A549 (cell line): ENCODE data around the gene DSCAM. TPM values are rescaled to one million over a fixed set of nuclear protein-coding genes. Genes with fewer than 3 reads are reported as not detected.

Experiments used
- ATAC-seq, 2 experiments: fragments of 200-7000 bp in 1 of 2; fragments of >200 bp in 1 of 2; cut with Nextera tagmentation in 1 of 2; cut with Tn5 transposase in 1 of 2; 3 replicates each; pipeline versions ENCODE4 v1.8.0 to v1.9.1; 2018 to 2020; ENCODE audit warnings: mild to moderate bottlenecking in 1 of 2, moderate library complexity in 1 of 2
- CTCF ChIA-PET: fragments of 300-600 bp; sonication (Branson Sonifier 250); formaldehyde crosslinking; extraction: SDS; loops from one replicate; lab custom pipeline; 2021; ENCODE audit warnings: antibody characterized with exemption, inconsistent platforms; lab: Yijun Ruan, JAX
- POLR2A ChIA-PET: fragments of 350-600 bp; formaldehyde crosslinking; extraction: SDS; loops from one replicate; lab custom pipeline; 2021; ENCODE audit warnings: antibody characterized with exemption, inconsistent platforms; lab: Yijun Ruan, JAX
- DNase-seq, 2 experiments: peaks; one replicate each; pipeline versions ENCODE4 v3.0.0 to v3.0.0-alpha.2; 2011 to 2016; ENCODE audit warnings: low read depth in 1 of 2, low spot score in 1 of 2
- FAIRE-seq: peaks from 2 replicates; lab custom pipeline; 2011; peaks lifted over from hg19 to GRCh38; lab: Jason Lieb, UNC
- H3K27ac ChIP-seq, 2 experiments: fragments of >200 bp; sonication (Bioruptor Twin); formaldehyde crosslinking; 3 replicates each; pipeline ENCODE4 v1.5.1; 2016 to 2017
- H3K4me1 ChIP-seq: fragments of >200 bp; sonication (Bioruptor Twin); formaldehyde crosslinking; 3 replicates; pipeline ENCODE4 v1.6.1; 2016
- H3K4me2 ChIP-seq: fragments of >200 bp; sonication (Bioruptor Twin); formaldehyde crosslinking; 3 replicates; pipeline ENCODE4 v1.6.1; 2016
- H3K4me3 ChIP-seq: fragments of >200 bp; sonication (Bioruptor Twin); formaldehyde crosslinking; 3 replicates; pipeline ENCODE4 v1.5.1; 2016
- H3K9me3 ChIP-seq: fragments of >200 bp; sonication (Bioruptor Twin); formaldehyde crosslinking; 3 replicates; pipeline ENCODE4 v1.6.1; 2016
- ATOH8 ChIP-seq: fragments of 250-450 bp; sonication (Bioruptor Pico); IDR thresholded peaks from 2 replicates; pipeline ENCODE4 v1.5.0; 2020; ENCODE audit warnings: low read depth, mild to moderate bottlenecking, moderate library complexity
- BCL3 ChIP-seq: fragments of >200 bp; sonication (Bioruptor Twin); formaldehyde crosslinking; IDR thresholded peaks from 3 replicates; pipeline ENCODE4 v1.6.1; 2016
- BHLHE40 ChIP-seq: IDR thresholded peaks from 2 replicates; pipeline ENCODE4 v1.6.1; 2012; ENCODE audit warnings: low read depth, low read length, inconsistent platforms
- CEBPB ChIP-seq, 2 experiments: fragments of >200 bp in 1 of 2; sonication (Bioruptor Twin) in 1 of 2; formaldehyde crosslinking in 1 of 2; IDR thresholded peaks; 2 replicates each; pipeline ENCODE4 v1.6.1; 2012 to 2016
- ELK1 ChIP-seq: fragments of 150-350 bp; IDR thresholded peaks from 2 replicates; pipeline ENCODE4 v1.6.1; 2014; ENCODE audit warnings: low read depth, mild to moderate bottlenecking, low read length
- FOXS1 ChIP-seq: fragments of 250-450 bp; sonication (Bioruptor Pico); IDR thresholded peaks from 2 replicates; pipeline ENCODE4 v1.5.0; 2020; ENCODE audit warnings: mild to moderate bottlenecking, moderate library complexity
- GATA3 ChIP-seq: IDR thresholded peaks from 2 replicates; pipeline ENCODE4 v1.6.1; 2012; ENCODE audit warnings: borderline replicate concordance
- JUN ChIP-seq, 2 experiments: fragments of >200 bp; sonication (Bioruptor Twin); formaldehyde crosslinking; IDR thresholded peaks; 2 replicates in 1 of 2; 3 replicates in 1 of 2; pipeline ENCODE4 v1.6.1; 2016 to 2017
- POLR2A ChIP-seq: IDR thresholded peaks from 2 replicates; pipeline ENCODE4 v1.6.1; 2012; ENCODE audit warnings: mild to moderate bottlenecking, low read length
- RAD21 ChIP-seq, 2 experiments: fragments of >200 bp in 1 of 2; sonication (Bioruptor Twin) in 1 of 2; formaldehyde crosslinking in 1 of 2; IDR thresholded peaks in 1 of 2; conservative IDR thresholded peaks in 1 of 2; 2 replicates in 1 of 2; 3 replicates in 1 of 2; pipeline ENCODE4 v1.6.1; 2012 to 2018; ENCODE audit warnings: inconsistent platforms in 1 of 2
- RNF2 ChIP-seq: fragments of 200-600 bp; sonication (generic); IDR thresholded peaks from 2 replicates; pipeline ENCODE4 v1.6.1; 2016; ENCODE audit warnings: low read depth, mild to moderate bottlenecking, antibody characterized with exemption, moderate library complexity, borderline replicate concordance
- SREBF2 ChIP-seq: fragments of 450-650 bp; IDR thresholded peaks from 2 replicates; pipeline ENCODE4 v1.6.1; 2014; ENCODE audit warnings: mild to moderate bottlenecking, moderate library complexity
- USF2 ChIP-seq: fragments of 450-650 bp; IDR thresholded peaks from 2 replicates; pipeline ENCODE4 v1.6.1; 2014; ENCODE audit warnings: antibody characterized with exemption
- ZFP36 ChIP-seq: fragments of 450-650 bp; IDR thresholded peaks from 2 replicates; pipeline ENCODE4 v1.6.1; 2014; ENCODE audit warnings: borderline replicate concordance; ENCODE audit not compliant: partially characterized antibody
- ZNF302 ChIP-seq: fragments of 250-450 bp; sonication (Bioruptor Pico); IDR thresholded peaks from 2 replicates; pipeline ENCODE4 v1.9.0; 2021; ENCODE audit warnings: inconsistent platforms, mild to moderate bottlenecking, moderate library complexity
- WGBS: methylation state at CpG from one replicate; pipeline ENCODE4 v1.1.6; 2017; ENCODE audit errors: missing lambda C conversion rate; 5-methylcytosine and 5-hydroxymethylcytosine counted together
- polyA plus RNA-seq, 4 experiments: library from polyadenylated mRNA; depleted of rRNA in 3 of 4; stranded (reverse); fragments of >200 nt; fragmentation: RNase III in 1 of 4; extraction: RNeasy Plus Mini Kit Qiagen cat#74134 plus additional on column Dnase treatment in 1 of 4; gene quantifications; 2 replicates in 3 of 4; 3 replicates in 1 of 4; pipeline ENCODE4 v1.2.3, GENCODE V29; 2011 to 2017
- TF ChIP-seq, protein P1 (sequence below): fragments of 250-450 bp; sonication (Bioruptor Pico); IDR thresholded peaks from 2 replicates; pipeline ENCODE4 v1.5.0; 2021; ENCODE audit warnings: mild to moderate bottlenecking, moderate library complexity, borderline replicate concordance
- TF ChIP-seq, protein P2 (sequence below): IDR thresholded peaks from 2 replicates; pipeline ENCODE4 v1.6.1; 2012

DSCAM gene
- polyA plus RNA-seq, 2 of the 4 experiments (the other 2 are of a cell fraction), result not detected

DNA sequence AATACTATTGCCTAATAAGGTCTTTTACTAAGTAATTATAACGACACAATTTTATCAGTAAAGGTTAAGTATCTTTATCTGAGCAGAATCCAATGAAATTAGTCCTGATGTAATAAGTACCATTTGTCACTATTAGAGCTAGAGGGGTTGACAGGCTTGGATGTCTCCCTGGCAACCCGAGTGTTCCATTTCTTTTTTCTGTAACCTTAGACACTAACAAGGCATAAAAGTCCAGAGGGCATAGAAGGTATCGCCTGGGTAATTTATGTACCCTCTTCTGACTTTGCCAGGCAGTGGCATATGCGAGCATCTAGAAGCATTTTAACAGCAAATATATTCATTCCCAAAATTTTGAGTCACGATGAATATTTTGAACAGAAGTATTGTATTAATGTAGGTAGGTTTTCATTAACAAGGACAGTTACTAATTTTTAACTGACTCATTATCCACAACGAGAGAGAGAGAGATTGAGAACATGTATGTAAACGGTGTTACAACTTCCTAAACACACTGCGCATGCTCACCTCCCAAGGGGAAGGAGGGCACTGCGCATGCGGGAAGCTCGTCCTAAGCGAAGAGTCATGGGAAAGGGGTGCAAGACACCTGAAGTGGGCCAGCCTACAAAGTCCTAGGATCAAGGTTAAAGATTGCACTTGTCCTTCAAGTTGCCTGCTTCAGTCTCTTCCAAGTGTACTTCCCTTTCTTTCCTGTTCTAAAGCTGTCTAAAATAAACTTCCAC, 423.9 kb downstream of the DSCAM start:
- ATAC-seq (no peak), DNase-seq (no peak), FAIRE-seq (no peak)
- Histone ChIP-seq H3K4me2 (no peak overlapping the region), H3K27ac (no peak overlapping the region), H3K9me3 (no peaks in the 10 kb centered on the region), H3K4me1 (no peaks in the 10 kb centered on the region), H3K4me3 (no peak overlapping the region)
- CTCF ChIA-PET, result no interaction called here
- POLR2A ChIA-PET, result no interaction called here
- TF ChIP-seq RNF2 (no peak), CEBPB (IDR thresholded peaks at IDR 0.05) (no peak), ELK1 (no peak), USF2 (no peak)
- TF ChIP-seq, protein P1, sequence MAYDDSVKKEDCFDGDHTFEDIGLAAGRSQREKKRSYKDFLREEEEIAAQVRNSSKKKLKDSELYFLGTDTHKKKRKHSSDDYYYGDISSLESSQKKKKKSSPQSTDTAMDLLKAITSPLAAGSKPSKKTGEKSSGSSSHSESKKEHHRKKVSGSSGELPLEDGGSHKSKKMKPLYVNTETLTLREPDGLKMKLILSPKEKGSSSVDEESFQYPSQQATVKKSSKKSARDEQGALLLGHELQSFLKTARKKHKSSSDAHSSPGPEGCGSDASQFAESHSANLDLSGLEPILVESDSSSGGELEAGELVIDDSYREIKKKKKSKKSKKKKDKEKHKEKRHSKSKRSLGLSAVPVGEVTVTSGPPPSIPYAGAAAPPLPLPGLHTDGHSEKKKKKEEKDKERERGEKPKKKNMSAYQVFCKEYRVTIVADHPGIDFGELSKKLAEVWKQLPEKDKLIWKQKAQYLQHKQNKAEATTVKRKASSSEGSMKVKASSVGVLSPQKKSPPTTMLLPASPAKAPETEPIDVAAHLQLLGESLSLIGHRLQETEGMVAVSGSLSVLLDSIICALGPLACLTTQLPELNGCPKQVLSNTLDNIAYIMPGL (CRISPR knock-in tag), result no peak
- WGBS, result 30% methylated on average over 12 of the region's 12 CpGs

DNA sequence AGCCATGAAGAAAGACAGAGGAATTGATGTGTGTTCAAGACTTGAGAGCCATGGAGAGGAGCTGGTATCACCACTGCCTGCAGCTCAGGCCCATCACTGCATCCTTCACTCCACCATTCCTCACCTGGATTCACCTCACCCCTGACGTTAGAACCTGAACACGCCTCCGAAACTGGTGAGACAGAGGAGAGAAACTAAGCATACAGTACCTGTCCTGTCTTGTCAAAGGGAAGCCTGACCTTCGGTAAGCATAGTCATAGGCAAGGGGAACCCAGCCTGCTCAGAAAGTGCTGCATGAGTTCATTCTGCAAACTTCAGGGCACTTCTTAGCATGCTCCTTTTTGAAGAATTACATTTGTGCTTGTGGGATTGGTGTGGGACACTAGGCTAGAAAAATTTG, 425.8 kb downstream of the DSCAM start:
- ATAC-seq (no peak), FAIRE-seq (no peak), DNase-seq (no peak)
- H3K4me3 ChIP-seq, result no peak overlapping the region
- 10% methylated on average over 4 of the region's 4 CpGs for WGBS
- no peak overlapping the region for H3K4me2 ChIP-seq
- TF ChIP-seq FOXS1 (CRISPR knock-in tag) (no peak), BCL3 (no peak), ELK1 (no peak), GATA3 (no peak), ZFP36 (no peak), ZNF302 (CRISPR knock-in tag) (no peak), RAD21 (conservative IDR thresholded peaks at IDR 0.05 in 1 of 2, IDR thresholded peaks at IDR 0.05 in 1 of 2) (no peak), ATOH8 (CRISPR knock-in tag) (no peak), BHLHE40 (no peak), SREBF2 (no peak), POLR2A (no peak), RNF2 (no peak), JUN (IDR thresholded peaks at IDR 0.05) (no peak)
- TF ChIP-seq, protein P2, sequence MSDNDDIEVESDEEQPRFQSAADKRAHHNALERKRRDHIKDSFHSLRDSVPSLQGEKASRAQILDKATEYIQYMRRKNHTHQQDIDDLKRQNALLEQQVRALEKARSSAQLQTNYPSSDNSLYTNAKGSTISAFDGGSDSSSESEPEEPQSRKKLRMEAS, result no peak
- H3K4me1 ChIP-seq, result no peaks in the 10 kb centered on the region
- H3K9me3 ChIP-seq, result no peaks in the 10 kb centered on the region
- H3K27ac ChIP-seq, result no peak overlapping the region
- ChIA-PET CTCF (no interaction called here), POLR2A (no interaction called here)
